ENCODE data around the gene TMEM50B. TPM values are rescaled to one million over a fixed set of nuclear protein-coding genes. Genes with fewer than 3 reads are reported as not detected.

The TMEM50B gene
- total RNA-seq, 1 donor from 2014 or later = 15.0 TPM

Other genes starting within 250 kb of the TMEM50B start
- 45.8 and 46.7 TPM in 2 replicates for gene IL10RB, start 213.6 kb downstream of the TMEM50B start, total RNA-seq
- 16.4 and 22.3 TPM in 2 replicates for gene IFNAR1, start 155.0 kb downstream of the TMEM50B start, total RNA-seq
- gene IFNGR2, start 76.6 kb downstream of the TMEM50B start, total RNA-seq = 47.1 and 62.1 TPM in 2 replicates
- gene DNAJC28, start 11.7 kb upstream of the TMEM50B start, total RNA-seq = 0.89 and 1.2 TPM in 2 replicates
- gene GART, start 62.1 kb upstream of the TMEM50B start, total RNA-seq = 53.1 and 63.9 TPM in 2 replicates
- gene SON, start 63.1 kb upstream of the TMEM50B start, total RNA-seq = 83.2 and 132 TPM in 2 replicates
- gene DONSON, start 108.7 kb upstream of the TMEM50B start, total RNA-seq = 8.7 and 11.4 TPM in 2 replicates
- 23.3 and 23.9 TPM in 2 replicates for gene CRYZL1, start 161.8 kb upstream of the TMEM50B start, total RNA-seq
- gene ITSN1, start 162.5 kb upstream of the TMEM50B start, total RNA-seq = 46.7 and 54.4 TPM in 2 replicates

All from dermis microvascular lymphatic vessel endothelial cell (primary cell).